Measurements from ENCODE around the gene ACAD8. TPM values are rescaled to one million over a fixed set of nuclear protein-coding genes. Genes with fewer than 3 reads are reported as not detected.

ACAD8 gene
- total and polyA plus RNA-seq, 11 donors = 21.0 to 48.2 (median 37.1) TPM

GRCh38 chr11:134273317-134273712, 19.9 kb downstream of the ACAD8 start:
- Histone ChIP-seq H3K4me3 (no peak overlapping the region), H3K4me1 (peaks cover 0 to 21% (median 9%) of the 10 kb centered on the region in 12 donors), H3K27ac (no peak overlapping the region), H3K36me3 (no peaks in the 10 kb centered on the region), H3K27me3 (peaks cover 39 to 92% (median 67%) of the 10 kb centered on the region in 9 donors), H3K9me3 (peaks cover 0 to 2% (median 0%) of the 10 kb centered on the region in 12 donors)
- intact Hi-C loops (cut with DNase I) = no loop called here
- DNase-seq (no peak), ATAC-seq (no peak)
- no peak for TF ChIP-seq CTCF (IDR thresholded peaks at IDR 0.05)
- TF ChIP-seq POLR2A (IDR thresholded peaks at IDR 0.05) = no peak
- WGBS, 4 donors = 36 to 50% (median 44%) methylated on average over 3 of the region's 3 CpGs

- TF ChIP-seq CTCF (IDR thresholded peaks at IDR 0.05) = no peak
- no peak for TF ChIP-seq POLR2A (IDR thresholded peaks at IDR 0.05)
- H3K9me3 ChIP-seq = peaks cover 0 to 6% (median 0%) of the 10 kb centered on the region in 12 donors
- peaks cover 39 to 99% (median 71%) of the 10 kb centered on the region in 9 donors for H3K27me3 ChIP-seq
- H3K27ac ChIP-seq = no peak overlapping the region
- H3K4me3 ChIP-seq = peak overlapping the region in 1 of 12 donors; percentile 57
- H3K36me3 ChIP-seq = no peaks in the 10 kb centered on the region
- ATAC-seq (no peak), DNase-seq (no peak)
- 19 to 27% (median 23%) methylated on average over 5 of the region's 5 CpGs for WGBS, 4 donors
- intact Hi-C loops (cut with DNase I) = no loop called here
- H3K4me1 ChIP-seq = peaks cover 0 to 21% (median 9%) of the 10 kb centered on the region in 12 donors
These were observed 21.8 kb downstream of the ACAD8 start for GRCh38 chr11:134275188-134275533.

- Histone ChIP-seq H3K9me3 (peaks cover 0 to 6% (median 0%) of the 10 kb centered on the region in 12 donors), H3K4me1 (peaks cover 0 to 21% (median 9%) of the 10 kb centered on the region in 12 donors), H3K27me3 (peaks cover 39 to 99% (median 71%) of the 10 kb centered on the region in 9 donors), H3K27ac (peak within 1 kb of the TSS in 1 of 12 donors; percentile 6), H3K4me3 (peak within 1 kb of the TSS in 11 of 12 donors; percentile 6 to 57 (median 30)), H3K36me3 (no peaks in the 10 kb centered on the region)
- DNase-seq = no peak
- peak in 4 of 12 donors; percentile 17 to 35 (median 25) for TF ChIP-seq CTCF (IDR thresholded peaks at IDR 0.05)
- TF ChIP-seq POLR2A (IDR thresholded peaks at IDR 0.05) = no peak
- intact Hi-C loops (cut with DNase I) = no loop called here
- ATAC-seq = peak in 2 of 4 donors; percentile 55 to 64
- 2 to 5% (median 3%) methylated on average over 53 to 68 of the region's 68 CpGs for WGBS, 4 donors
These were observed 22.4 kb downstream of the ACAD8 start, which contains the start of gene GLB1L3 for GRCh38 chr11:134275534-134276395. Gene GLB1L3, plus strand, starts transcription at chr11:134276379. Its CDS starts 362 bp downstream, at chr11:134276741.
